GM19025 (cell line): ENCODE data around the gene AGRN.

Experiments
- ATAC-seq: cut with Tn5 transposase; IDR thresholded peaks from one replicate; pipeline ENCODE4 v1.9.1; 2021; ENCODE audit warnings: mild to moderate bottlenecking, low read depth, moderate library complexity; ENCODE audit not compliant: unreplicated experiment

AGRN gene

GRCh38 chr1:1033731-1034438, 14.0 kb downstream of the AGRN start:
- no peak for ATAC-seq

DNA sequence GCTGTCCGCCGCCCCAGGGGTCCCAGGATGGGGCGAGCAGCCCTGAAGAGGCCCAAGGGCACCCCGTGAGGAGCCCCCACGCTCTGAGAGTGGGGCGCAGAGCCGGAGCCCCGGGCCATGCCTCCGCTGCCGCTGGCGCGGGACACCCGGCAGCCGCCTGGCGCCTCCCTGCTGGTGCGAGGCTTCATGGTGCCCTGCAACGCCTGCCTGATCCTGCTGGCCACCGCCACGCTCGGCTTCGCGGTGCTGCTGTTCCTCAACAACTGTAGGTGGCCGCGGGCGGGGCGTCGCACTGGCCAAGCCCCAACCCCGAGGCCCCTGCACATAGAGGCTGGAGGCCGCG, 14.5 kb downstream of the AGRN start:
- no peak for ATAC-seq

DNA sequence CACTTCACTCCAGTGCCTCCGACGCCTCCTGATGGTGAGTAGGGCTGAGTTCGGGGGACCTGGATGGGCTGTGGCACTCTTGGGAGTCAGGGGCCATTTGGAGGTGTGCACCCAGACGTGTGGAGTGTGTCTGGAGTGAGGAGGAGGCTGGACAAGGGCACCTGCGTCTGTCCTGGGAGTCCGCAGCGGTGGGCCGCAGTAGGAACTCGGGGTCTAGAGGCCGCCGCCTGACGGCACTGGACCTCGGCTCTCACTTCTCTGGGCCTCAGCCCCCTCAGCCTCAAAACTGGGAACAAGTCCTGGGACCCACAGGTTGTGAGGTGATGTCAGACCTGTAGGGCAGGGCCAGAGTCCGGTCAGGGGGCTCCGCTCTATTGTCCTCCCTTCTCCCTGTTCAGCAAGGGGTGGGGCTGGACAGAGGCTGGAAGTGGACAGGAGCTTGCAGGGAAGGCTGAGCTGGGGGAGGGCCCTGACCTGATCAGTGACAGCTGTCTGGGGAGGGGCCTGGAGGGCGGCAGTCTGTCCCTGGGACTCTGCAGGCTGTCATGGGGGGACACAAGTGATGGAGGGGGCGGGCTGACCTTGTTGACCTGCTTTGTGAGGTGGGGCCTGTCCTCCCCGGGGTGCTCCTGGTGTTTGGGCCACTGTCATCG, 15.5 kb downstream of the AGRN start:
- ATAC-seq = no peak

GRCh38 chr1:1037366-1038327, 17.7 kb downstream of the AGRN start:
- ATAC-seq = no peak

DNA sequence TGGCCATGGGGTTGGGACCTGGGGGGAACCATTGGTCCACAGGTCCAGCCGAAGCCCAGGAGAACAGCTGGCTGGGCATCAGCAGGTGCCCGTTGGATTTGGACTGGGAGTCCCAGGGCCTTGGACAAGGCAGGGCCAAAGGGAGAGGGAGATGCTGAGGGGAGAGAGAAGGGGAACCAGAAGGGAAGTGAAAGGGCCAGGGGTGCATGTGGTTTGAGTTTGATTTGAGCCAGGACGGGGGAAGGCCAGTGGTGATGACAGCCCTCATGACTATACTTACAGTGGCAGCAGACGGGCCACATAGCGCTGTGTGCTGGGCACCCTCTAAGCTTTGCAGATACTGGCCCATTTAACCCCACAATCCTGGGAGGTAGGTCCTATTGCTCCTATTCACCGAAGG, 18.8 kb downstream of the AGRN start:
- ATAC-seq = peak; percentile 57

GRCh38 chr1:1039145-1039910, 19.4 kb downstream of the AGRN start:
- no peak for ATAC-seq

- no peak for ATAC-seq
These were observed 20.4 kb downstream of the AGRN start for GRCh38 chr1:1040004-1040991.

DNA sequence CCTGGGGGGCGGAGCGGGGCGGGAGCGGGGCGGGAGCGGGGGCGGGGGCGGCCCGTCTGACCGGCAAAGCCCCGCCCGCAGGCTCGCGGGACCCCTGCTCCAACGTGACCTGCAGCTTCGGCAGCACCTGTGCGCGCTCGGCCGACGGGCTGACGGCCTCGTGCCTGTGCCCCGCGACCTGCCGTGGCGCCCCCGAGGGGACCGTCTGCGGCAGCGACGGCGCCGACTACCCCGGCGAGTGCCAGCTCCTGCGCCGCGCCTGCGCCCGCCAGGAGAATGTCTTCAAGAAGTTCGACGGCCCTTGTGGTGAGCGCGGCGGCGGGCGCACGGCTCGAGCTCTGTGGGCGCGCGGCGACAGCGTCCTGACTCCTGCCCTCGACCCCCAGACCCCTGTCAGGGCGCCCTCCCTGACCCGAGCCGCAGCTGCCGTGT, 21.2 kb downstream of the AGRN start:
- no peak for ATAC-seq

DNA sequence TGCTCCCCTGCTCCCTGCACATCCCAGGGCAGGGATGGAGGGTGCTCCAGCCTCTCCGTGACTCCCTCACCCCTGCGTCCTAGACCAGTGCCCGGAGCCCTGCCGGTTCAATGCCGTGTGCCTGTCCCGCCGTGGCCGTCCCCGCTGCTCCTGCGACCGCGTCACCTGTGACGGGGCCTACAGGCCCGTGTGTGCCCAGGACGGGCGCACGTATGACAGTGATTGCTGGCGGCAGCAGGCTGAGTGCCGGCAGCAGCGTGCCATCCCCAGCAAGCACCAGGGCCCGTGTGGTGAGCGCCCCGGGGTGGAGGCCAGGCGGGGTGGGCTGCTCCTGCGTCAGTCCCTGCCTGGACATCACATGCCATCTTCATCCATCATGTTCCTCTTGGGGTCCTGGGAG, 22.0 kb downstream of the AGRN start:
- no peak for ATAC-seq

DNA sequence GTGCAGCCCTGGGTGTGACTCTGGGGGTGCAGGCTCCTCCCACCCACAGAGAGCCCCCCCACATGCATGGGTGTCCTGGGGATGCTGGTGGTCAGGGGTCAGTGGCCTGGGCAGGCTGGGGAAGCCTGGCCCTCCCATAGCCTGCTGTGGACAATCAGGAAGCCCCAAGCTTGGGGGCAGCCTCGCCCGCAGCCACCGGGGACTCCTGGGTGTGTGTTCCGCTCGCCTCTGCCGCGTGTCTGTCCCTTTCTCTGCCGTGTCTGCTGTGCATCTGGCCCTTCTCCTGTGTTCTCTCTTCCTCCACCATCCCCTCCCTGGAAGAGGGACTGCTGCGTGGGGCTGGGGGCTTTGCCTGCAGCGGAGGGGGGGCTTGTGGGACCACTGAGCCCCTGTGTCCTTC, 22.9 kb downstream of the AGRN start:
- ATAC-seq = no peak

DNA sequence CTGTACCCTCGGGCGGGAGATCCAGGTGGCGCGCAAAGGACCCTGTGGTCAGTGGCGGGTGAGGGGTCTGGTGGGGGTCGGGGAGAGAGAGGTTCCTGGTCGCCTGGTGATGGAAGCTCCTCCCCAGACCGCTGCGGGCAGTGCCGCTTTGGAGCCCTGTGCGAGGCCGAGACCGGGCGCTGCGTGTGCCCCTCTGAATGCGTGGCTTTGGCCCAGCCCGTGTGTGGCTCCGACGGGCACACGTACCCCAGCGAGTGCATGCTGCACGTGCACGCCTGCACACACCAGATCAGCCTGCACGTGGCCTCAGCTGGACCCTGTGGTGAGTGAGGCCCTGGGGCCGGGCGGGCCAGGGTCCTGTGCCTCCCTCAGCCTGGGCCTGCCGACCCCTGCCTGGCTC, 23.5 kb downstream of the AGRN start:
- no peak for ATAC-seq

DNA sequence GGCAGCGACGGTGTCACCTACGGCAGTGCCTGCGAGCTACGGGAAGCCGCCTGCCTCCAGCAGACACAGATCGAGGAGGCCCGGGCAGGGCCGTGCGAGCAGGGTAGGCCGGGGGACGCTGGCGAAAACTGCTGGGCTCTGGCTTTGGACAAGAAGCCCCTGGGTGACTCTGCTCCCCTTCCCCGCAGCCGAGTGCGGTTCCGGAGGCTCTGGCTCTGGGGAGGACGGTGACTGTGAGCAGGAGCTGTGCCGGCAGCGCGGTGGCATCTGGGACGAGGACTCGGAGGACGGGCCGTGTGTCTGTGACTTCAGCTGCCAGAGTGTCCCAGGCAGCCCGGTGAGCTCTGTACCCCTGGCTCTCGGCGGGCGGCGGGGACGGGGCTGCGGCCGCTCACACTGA, 24.0 kb downstream of the AGRN start:
- no peak for ATAC-seq

GRCh38 chr1:1044455-1045078, 24.6 kb downstream of the AGRN start:
- ATAC-seq = no peak

GRCh38 chr1:1045129-1045528, 25.2 kb downstream of the AGRN start:
- no peak for ATAC-seq

GRCh38 chr1:1046243-1046642, 26.3 kb downstream of the AGRN start:
- ATAC-seq = no peak

- ATAC-seq = no peak
These were observed 26.8 kb downstream of the AGRN start for GRCh38 chr1:1046767-1047166.

GRCh38 chr1:1047407-1047806, 27.5 kb downstream of the AGRN start:
- ATAC-seq = no peak

DNA sequence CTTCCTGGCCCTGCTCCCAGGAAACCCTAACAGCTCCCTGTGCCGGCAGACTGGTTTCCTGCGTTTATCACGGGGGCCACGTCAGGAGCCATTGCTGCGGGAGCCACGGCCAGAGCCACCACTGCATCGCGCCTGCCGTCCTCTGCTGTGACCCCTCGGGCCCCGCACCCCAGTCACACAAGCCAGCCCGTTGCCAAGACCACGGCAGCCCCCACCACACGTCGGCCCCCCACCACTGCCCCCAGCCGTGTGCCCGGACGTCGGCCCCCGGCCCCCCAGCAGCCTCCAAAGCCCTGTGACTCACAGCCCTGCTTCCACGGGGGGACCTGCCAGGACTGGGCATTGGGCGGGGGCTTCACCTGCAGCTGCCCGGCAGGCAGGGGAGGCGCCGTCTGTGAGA, 28.0 kb downstream of the AGRN start:
- ATAC-seq = no peak

DNA sequence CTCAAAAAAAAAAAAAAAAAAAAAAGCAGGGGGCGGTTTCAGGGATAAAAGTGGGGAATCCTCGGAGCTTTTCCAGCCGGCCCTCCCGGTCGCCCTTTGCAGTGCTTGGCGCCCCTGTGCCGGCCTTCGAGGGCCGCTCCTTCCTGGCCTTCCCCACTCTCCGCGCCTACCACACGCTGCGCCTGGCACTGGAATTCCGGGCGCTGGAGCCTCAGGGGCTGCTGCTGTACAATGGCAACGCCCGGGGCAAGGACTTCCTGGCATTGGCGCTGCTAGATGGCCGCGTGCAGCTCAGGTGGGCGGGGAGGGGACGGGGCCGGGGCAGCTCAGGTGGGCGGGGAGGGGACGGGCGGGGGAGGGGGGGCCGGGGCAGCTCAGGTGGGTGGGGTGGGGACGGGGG, 28.8 kb downstream of the AGRN start:
- ATAC-seq = no peak
